ENCODE measurements around the gene ZGPAT.

The ZGPAT gene

DNA sequence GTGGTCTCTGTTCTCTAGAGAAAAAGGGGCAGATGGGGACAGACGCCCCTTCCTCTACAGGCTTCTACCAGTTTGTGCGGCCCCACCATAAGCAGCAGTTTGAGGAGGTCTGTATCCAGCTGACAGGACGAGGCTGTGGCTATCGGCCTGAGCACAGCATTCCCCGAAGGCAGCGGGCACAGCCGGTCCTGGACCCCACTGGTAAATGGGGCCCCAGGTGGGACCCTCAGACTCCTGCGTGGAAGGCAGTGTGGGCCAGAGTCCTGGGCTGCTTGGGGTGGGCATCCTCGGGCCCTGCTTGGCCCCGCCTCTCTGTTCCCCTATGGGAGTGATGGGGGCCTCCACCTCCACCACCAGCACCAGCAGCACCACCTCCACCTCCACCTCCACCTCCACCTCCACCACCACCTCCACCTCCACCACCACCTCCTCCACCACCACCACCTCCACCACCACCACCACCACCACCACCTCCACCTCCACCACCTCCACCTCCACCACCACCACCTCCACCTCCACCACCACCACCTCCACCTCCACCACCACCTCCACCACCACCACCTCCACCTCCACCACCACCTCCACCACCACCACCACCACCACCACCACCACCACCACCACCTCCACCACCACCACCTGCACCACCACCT is 14.6 kb upstream of the ZGPAT start:
- FAIRE-seq (no peak), DNase-seq (ENCODE audit: insufficient read length, low spot score) (no peak)
- TF ChIP-seq POLR2A (IDR thresholded peaks at IDR 0.05; ENCODE audit: low read depth, low read length) = no peak

DNA sequence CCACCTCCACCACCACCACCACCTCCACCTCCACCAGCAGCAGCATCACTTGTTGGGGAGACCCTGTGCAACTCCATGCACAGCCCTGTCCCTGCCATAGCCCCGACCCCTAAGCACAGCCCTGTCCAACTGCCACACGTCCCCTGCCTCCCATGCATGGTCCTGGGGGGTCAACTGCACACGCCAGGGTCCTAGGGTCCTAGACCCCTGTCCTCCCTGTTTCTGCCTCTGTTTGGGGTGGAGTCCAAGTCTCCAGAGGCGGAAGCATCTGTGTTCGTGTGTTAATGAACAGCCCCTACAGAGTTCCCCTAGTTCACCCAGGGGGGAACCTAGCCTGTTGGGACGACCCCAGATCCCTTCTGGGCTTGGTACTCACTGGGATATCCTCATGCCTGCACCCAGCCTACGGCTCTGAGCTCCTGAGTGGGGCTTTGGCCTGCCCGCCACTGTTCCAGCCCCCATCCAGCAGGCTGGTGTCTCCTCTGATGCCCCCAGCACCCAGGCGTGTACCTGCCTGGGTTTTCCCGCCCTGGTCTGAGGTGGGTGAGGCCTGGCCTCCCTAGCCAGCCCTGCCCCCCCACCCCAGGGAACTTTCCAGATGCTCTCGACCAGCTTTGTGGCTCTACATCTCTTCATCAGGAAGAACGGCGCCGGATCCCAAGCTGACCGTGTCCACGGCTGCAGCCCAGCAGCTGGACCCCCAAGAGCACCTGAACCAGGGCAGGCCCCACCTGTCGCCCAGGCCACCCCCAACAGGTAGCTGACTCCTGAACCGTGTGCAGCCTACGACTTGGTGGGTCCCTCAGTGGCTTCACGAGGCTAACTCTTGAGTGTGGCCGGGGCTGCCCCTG is 13.9 kb upstream of the ZGPAT start:
- DNase-seq (ENCODE audit: insufficient read length, low spot score) (no peak), FAIRE-seq (no peak)
- TF ChIP-seq POLR2A (IDR thresholded peaks at IDR 0.05; ENCODE audit: low read depth, low read length) = no peak

DNA sequence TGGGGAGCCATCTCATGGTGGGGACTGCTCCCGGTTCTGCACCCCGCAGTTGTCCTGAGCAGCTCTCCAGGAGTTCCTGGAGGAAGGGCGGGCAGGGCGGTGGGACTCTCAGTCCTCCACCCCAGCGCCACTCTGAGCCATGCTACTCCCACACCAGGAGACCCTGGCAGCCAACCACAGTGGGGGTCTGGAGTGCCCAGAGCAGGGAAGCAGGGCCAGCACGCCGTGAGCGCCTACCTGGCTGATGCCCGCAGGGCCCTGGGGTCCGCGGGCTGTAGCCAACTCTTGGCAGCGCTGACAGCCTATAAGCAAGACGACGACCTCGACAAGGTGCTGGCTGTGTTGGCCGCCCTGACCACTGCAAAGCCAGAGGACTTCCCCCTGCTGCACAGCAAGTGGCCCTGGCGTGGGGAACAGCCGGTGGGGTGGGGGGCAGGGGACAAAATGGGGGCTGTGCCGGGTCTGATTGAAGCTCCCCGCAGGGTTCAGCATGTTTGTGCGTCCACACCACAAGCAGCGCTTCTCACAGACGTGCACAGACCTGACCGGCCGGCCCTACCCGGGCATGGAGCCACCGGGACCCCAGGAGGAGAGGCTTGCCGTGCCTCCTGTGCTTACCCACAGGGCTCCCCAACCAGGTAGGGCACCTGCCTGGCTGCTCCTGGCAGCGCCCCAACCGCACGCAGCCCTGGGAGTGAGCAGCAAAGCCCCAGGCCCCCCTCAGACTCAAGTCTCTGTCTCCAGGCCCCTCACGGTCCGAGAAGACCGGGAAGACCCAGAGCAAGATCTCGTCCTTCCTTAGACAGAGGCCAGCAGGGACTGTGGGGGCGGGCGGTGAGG is 13.0 kb upstream of the ZGPAT start:
- TF ChIP-seq POLR2A (IDR thresholded peaks at IDR 0.05; ENCODE audit: low read depth, low read length) = no peak
- DNase-seq (ENCODE audit: insufficient read length, low spot score) = no peak
- no peak for FAIRE-seq

DNA sequence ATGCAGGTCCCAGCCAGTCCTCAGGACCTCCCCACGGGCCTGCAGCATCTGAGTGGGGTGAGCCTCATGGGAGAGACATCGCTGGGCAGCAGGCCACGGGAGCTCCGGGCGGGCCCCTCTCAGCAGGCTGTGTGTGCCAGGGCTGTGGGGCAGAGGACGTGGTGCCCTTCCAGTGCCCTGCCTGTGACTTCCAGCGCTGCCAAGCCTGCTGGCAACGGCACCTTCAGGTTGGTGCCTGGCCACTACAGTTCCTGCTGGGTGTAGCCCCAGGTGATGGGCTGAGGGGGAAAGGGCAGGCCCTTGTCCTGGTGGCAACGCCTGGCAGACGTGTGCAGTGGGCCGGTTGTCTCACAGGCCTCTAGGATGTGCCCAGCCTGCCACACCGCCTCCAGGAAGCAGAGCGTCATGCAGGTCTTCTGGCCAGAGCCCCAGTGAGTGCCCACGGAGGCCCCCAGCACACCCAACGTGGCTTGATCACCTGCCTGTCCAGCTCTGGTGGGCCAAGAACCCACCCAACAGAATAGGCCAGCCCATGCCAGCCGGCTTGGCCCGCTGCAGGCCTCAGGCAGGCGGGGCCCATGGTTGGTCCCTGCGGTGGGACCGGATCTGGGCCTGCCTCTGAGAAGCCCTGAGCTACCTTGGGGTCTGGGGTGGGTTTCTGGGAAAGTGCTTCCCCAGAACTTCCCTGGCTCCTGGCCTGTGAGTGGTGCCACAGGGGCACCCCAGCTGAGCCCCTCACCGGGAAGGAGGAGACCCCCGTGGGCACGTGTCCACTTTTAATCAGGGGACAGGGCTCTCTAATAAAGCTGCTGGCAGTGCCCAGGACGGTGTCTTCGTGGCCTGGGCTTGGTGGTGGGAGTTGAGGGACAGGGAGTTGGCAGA is 12.2 kb upstream of the ZGPAT start:
- FAIRE-seq (no peak), DNase-seq (ENCODE audit: insufficient read length, low spot score) (no peak)
- TF ChIP-seq POLR2A (IDR thresholded peaks at IDR 0.05; ENCODE audit: low read depth, low read length) = no peak

DNA sequence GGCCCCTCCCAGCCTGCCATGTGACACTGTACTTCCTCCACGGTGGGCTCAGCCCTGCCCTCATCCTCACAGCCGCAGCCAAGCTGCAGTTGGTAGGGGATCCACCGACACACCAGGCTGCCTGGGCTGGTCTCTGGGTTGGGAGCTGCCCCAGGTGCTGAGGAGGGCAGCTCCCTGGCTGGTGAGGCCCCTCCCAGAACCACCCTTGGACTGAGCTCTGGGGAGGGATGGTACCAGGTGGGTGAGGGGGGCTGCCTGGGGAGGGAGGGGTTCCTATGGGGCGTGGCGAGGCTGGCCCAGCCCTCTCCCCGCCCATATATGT is 11.6 kb upstream of the ZGPAT start:
- FAIRE-seq (no peak), DNase-seq (ENCODE audit: insufficient read length, low spot score) (peak; percentile 42)
- TF ChIP-seq POLR2A (IDR thresholded peaks at IDR 0.05; ENCODE audit: low read depth, low read length) = no peak

DNA sequence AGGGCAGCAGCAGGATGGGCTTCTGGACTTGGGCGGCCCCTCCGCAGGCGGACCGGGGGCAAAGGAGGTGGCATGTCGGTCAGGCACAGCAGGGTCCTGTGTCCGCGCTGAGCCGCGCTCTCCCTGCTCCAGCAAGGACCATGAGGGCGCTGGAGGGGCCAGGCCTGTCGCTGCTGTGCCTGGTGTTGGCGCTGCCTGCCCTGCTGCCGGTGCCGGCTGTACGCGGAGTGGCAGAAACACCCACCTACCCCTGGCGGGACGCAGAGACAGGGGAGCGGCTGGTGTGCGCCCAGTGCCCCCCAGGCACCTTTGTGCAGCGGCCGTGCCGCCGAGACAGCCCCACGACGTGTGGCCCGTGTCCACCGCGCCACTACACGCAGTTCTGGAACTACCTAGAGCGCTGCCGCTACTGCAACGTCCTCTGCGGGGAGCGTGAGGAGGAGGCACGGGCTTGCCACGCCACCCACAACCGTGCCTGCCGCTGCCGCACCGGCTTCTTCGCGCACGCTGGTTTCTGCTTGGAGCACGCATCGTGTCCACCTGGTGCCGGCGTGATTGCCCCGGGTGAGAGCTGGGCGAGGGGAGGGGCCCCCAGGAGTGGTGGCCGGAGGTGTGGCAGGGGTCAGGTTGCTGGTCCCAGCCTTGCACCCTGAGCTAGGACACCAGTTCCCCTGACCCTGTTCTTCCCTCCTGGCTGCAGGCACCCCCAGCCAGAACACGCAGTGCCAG is 11.0 kb upstream of the ZGPAT start, which contains the start of gene TNFRSF6B:
Gene TNFRSF6B, plus strand, starts transcription at position 25 of the 729 bp plus-strand sequence. Its CDS starts 116 bp downstream, at position 141.
- FAIRE-seq (no peak), DNase-seq (ENCODE audit: insufficient read length, low spot score) (no peak)
- TF ChIP-seq POLR2A (IDR thresholded peaks at IDR 0.05; ENCODE audit: low read depth, low read length) = no peak; the same call in 1 of the 2 replicates

DNA sequence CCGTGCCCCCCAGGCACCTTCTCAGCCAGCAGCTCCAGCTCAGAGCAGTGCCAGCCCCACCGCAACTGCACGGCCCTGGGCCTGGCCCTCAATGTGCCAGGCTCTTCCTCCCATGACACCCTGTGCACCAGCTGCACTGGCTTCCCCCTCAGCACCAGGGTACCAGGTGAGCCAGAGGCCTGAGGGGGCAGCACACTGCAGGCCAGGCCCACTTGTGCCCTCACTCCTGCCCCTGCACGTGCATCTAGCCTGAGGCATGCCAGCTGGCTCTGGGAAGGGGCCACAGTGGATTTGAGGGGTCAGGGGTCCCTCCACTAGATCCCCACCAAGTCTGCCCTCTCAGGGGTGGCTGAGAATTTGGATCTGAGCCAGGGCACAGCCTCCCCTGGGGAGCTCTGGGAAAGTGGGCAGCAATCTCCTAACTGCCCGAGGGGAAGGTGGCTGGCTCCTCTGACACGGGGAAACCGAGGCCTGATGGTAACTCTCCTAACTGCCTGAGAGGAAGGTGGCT is 10.4 kb upstream of the ZGPAT start:
- TF ChIP-seq POLR2A (IDR thresholded peaks at IDR 0.05; ENCODE audit: low read depth, low read length) = no peak
- FAIRE-seq = no peak
- DNase-seq (ENCODE audit: insufficient read length, low spot score) = peak; percentile 38

DNA sequence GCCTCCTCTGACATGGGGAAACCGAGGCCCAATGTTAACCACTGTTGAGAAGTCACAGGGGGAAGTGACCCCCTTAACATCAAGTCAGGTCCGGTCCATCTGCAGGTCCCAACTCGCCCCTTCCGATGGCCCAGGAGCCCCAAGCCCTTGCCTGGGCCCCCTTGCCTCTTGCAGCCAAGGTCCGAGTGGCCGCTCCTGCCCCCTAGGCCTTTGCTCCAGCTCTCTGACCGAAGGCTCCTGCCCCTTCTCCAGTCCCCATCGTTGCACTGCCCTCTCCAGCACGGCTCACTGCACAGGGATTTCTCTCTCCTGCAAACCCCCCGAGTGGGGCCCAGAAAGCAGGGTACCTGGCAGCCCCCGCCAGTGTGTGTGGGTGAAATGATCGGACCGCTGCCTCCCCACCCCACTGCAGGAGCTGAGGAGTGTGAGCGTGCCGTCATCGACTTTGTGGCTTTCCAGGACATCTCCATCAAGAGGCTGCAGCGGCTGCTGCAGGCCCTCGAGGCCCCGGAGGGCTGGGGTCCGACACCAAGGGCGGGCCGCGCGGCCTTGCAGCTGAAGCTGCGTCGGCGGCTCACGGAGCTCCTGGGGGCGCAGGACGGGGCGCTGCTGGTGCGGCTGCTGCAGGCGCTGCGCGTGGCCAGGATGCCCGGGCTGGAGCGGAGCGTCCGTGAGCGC is 9.8 kb upstream of the ZGPAT start:
- FAIRE-seq = no peak
- no peak for TF ChIP-seq POLR2A (IDR thresholded peaks at IDR 0.05; ENCODE audit: low read depth, low read length)
- DNase-seq (ENCODE audit: insufficient read length, low spot score) = no peak

DNA sequence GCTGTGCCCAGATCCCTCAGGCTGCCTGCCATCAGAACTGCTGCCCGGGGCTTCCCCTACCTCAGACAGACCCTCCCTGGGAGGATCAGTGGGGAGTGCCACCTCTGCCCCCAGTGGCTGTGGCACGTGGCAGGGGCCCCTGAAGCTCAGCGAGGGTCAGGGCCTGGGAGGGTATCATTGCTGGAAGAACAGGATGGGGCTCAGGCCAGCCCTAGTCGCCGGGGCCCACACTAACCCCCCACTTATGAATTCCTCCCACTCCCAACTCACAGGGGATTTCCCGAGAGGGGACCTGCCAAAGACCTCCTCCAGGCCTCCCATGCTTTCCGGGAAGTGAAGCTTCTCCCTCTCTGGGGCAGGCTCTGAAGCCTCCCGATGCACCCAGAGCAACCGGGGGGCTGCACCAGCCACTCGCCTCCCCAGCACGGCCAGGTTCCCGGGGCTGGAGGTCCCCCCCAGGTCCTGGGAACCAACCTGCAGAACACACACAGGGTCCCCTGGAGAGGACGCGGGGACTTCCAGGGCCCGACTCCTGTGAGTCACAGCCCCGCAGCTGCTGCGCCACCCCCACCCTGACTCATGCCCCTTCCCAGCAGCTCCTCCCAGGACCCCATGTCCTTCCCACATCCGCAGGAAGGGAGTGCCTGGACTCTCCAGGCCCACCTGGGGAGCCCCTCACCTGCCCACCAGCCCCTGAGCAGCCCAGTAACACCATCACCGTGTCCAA is 8.9 kb upstream of the ZGPAT start:
- no peak for TF ChIP-seq POLR2A (IDR thresholded peaks at IDR 0.05; ENCODE audit: low read depth, low read length)
- DNase-seq (ENCODE audit: insufficient read length, low spot score) = peak; percentile 96
- FAIRE-seq = no peak

DNA sequence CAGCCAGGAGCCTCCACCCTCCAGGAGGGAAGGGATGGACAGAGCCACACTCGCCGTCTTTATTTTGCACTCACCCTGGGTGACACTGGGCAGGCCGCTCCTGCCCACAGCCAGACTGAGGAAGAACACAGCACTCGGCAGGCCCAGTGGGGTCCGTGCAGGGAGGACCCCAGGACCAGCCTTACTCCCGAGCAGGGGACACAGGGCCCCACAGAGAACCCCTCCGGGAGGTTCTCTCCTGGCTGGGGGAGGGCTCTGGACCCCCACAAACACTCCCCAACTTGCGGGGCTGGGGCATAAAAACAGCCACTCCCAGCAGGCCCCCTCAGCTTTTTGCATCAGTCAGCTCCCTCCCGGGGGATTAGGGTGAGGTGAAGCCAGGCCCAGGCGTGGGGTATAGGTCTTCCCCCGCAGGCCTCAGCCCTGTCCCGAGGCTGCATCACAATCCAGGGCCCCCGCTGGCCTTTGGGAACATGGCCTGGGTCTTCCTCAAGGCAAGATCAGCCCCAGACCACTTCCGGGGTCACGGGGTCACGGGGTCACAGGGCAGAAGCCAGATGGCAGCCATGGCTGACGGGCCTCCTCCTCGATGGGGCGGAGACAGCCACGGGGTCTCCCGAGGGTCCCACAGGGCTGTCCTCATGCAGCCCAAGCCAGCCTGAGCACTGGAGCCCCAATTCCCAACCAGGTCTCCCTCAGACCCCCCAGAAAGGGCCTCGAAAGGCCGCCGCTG is 8.2 kb upstream of the ZGPAT start:
- no peak for TF ChIP-seq POLR2A (IDR thresholded peaks at IDR 0.05; ENCODE audit: low read depth, low read length)
- DNase-seq (ENCODE audit: insufficient read length, low spot score) (peak; percentile 31), FAIRE-seq (no peak)
